Measurements from ENCODE around the gene KSR1. TPM values are rescaled to one million over a fixed set of nuclear protein-coding genes. Genes with fewer than 3 reads are reported as not detected.

The KSR1 gene
- total RNA-seq, 2 donors from 2014 or later, result 13.9 to 16.5 TPM

DNA sequence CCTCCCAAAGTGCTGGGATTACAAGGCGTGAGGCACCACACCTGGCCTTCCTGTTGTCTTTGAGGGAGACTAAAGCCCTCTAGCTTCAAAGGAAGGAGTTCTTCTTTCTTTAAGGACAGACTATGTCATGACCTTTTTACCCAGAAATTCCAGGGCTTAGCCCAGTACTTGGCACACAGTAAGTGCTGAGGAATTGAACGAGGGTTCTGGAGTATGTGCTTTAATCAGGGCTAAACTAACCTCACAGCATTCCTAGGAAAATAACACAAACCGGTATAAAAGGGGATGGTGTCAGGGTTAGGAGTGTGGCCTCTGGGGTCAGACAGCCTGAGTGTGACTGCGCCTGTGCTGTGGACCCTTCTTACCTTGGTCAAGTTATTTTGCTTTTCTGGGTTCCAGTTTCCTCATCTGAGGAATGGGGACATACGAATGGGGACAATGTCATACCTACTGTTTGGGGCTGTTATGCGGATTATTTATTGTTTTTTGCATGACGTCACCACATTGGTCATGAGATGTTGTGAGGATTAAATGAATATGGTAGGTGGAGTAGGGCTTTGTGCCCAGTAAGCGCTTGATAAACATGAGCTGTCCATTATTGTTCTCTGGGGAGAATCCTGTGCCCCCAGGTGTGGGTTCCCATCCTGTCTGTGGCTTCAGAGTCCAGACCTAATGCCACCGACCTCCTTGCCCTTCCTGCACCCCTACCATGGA lies 21.9 kb downstream of the KSR1 start:
- intact Hi-C loops (cut with DNase I), result no loop called here

DNA sequence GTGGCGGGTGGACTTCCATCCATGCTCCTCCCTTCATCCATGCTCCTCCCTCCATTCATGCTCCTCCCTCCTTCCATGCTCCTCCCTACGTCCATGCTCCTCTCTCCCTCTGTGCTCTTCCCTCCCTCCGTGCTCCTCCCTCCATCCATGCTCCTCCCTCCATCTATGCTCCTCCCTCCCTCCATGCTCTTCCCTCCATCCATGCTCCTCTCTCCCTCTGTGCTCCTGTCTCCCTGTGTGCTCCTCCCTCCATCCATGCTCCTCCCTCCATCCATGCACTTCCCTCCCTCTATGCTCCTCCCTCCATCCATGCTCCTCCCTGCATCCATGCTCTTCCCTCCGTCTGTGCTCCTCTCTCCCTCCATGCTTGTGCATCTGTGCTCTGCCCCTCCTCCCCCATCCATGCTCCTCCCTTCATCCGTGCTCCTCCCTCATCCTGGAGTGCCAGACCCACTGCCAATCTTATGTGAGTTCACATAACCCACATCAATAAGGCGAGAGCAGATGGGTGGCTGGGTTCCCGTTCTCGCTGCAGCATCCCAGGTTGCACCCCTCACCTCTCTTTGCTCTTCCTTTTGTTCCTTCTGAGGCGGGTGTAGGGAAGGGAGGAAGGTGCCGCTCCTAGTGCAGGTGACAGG lies 22.8 kb downstream of the KSR1 start:
- H3K4me3 ChIP-seq, result no peak overlapping the region
- no peaks in the 10 kb centered on the region for H3K4me1 ChIP-seq
- intact Hi-C loops (cut with DNase I), result no loop called here
- no peak overlapping the region for H3K9ac ChIP-seq (ENCODE audit: low read depth in 2 of 2, low read length in 2 of 2)
- H3K9me3 ChIP-seq, result no peaks in the 10 kb centered on the region
- no peaks in the 10 kb centered on the region for H3K27me3 ChIP-seq
- DNase-seq, result no peak
- TF ChIP-seq, protein P1, sequence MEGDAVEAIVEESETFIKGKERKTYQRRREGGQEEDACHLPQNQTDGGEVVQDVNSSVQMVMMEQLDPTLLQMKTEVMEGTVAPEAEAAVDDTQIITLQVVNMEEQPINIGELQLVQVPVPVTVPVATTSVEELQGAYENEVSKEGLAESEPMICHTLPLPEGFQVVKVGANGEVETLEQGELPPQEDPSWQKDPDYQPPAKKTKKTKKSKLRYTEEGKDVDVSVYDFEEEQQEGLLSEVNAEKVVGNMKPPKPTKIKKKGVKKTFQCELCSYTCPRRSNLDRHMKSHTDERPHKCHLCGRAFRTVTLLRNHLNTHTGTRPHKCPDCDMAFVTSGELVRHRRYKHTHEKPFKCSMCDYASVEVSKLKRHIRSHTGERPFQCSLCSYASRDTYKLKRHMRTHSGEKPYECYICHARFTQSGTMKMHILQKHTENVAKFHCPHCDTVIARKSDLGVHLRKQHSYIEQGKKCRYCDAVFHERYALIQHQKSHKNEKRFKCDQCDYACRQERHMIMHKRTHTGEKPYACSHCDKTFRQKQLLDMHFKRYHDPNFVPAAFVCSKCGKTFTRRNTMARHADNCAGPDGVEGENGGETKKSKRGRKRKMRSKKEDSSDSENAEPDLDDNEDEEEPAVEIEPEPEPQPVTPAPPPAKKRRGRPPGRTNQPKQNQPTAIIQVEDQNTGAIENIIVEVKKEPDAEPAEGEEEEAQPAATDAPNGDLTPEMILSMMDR (IDR thresholded peaks at IDR 0.05), result no peak
- no peaks in the 10 kb centered on the region for H3K36me3 ChIP-seq
- H3K27ac ChIP-seq, result no peak overlapping the region

More for the DNA sequence above, 21.9 kb downstream of the KSR1 start:
- DNase-seq, result no peak
- no peaks in the 10 kb centered on the region for H3K9me3 ChIP-seq
- no peak overlapping the region for H3K4me3 ChIP-seq
- H3K4me1 ChIP-seq, result no peaks in the 10 kb centered on the region
- no peak overlapping the region for H3K27ac ChIP-seq
- no peaks in the 10 kb centered on the region for H3K27me3 ChIP-seq
- no peaks in the 10 kb centered on the region for H3K36me3 ChIP-seq
- H3K9ac ChIP-seq (ENCODE audit: low read depth in 2 of 2, low read length in 2 of 2), result no peak overlapping the region
- TF ChIP-seq, protein P1 (IDR thresholded peaks at IDR 0.05), result no peak

DNA sequence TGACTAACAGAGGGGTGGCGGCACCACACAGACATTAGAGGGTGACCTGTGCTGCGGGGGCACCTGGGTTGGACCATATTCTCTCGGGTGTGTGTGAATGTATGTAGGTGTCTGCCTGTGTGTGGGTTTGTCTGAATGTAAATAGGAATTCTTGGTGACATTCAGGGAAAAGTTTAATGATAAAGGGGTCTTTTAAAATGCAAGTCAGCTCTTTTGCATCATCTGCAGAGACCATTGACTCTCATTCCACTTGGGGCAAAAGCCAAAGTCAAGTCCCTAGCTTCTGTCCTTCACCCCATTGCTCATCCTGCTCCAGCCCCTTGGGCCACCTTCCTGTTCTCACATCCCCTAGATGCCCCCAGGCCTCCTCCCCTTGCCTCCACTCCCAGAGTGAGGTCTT lies 23.6 kb downstream of the KSR1 start:
- Histone ChIP-seq H3K27ac (no peak overlapping the region), H3K9me3 (no peaks in the 10 kb centered on the region), H3K27me3 (no peaks in the 10 kb centered on the region), H3K9ac (ENCODE audit: low read depth in 2 of 2, low read length in 2 of 2) (no peak overlapping the region), H3K4me1 (no peaks in the 10 kb centered on the region), H3K4me3 (no peak overlapping the region), H3K36me3 (no peaks in the 10 kb centered on the region)
- no peak for DNase-seq
- TF ChIP-seq, protein P1 (IDR thresholded peaks at IDR 0.05), result no peak
- intact Hi-C loops (cut with DNase I), result no loop called here

DNA sequence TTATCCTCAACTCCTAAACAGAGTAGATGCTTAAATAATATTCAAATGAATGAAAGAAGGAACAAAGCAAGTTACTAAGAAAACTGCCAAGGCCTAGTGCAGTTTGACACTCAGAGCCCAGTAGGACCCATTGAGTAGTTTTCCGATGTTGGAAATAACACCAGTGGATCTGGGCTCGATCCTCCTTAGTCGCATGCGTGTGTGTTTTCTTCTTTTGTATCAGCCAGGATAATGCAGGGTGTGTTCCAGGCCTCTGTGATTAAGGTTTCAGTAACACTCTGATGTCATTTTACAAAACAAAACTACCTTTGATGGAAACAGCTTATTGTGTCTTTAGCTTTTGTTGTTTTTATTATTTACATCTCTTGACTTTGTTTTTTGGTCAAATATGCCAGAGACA lies 24.5 kb downstream of the KSR1 start:
- H3K36me3 ChIP-seq, result no peaks in the 10 kb centered on the region
- intact Hi-C loops (cut with DNase I), result no loop called here
- no peaks in the 10 kb centered on the region for H3K4me1 ChIP-seq
- no peak overlapping the region for H3K4me3 ChIP-seq
- H3K27me3 ChIP-seq, result no peaks in the 10 kb centered on the region
- H3K9me3 ChIP-seq, result no peaks in the 10 kb centered on the region
- DNase-seq, result no peak
- TF ChIP-seq, protein P1 (IDR thresholded peaks at IDR 0.05), result no peak
- H3K9ac ChIP-seq (ENCODE audit: low read depth in 2 of 2, low read length in 2 of 2), result no peak overlapping the region
- no peak overlapping the region for H3K27ac ChIP-seq

DNA sequence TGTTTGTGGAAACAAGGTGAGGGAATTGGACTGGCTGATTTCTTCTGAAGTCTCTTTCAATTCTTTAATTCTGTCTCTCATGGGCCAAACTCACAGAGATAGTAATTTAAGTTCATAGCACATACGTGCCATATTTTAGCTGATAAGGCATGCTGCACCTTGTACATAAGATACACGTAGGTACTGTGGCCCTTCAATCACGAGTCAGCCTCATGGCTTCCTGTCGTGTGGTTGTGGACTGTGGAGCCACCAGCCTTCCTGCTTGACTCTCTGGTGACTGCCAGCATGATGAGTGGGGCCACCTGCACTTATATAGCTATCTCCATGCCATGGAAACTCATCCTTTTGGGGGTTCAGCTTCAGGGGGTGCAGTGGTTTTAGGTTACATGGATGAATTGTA lies 25.1 kb downstream of the KSR1 start:
- no peak overlapping the region for H3K9ac ChIP-seq (ENCODE audit: low read depth in 2 of 2, low read length in 2 of 2)
- intact Hi-C loops (cut with DNase I), result no loop called here
- no peaks in the 10 kb centered on the region for H3K9me3 ChIP-seq
- H3K36me3 ChIP-seq, result no peaks in the 10 kb centered on the region
- no peak overlapping the region for H3K27ac ChIP-seq
- TF ChIP-seq, protein P1 (IDR thresholded peaks at IDR 0.05), result no peak
- no peaks in the 10 kb centered on the region for H3K27me3 ChIP-seq
- H3K4me3 ChIP-seq, result no peak overlapping the region
- no peaks in the 10 kb centered on the region for H3K4me1 ChIP-seq
- no peak for DNase-seq
